HEK293 (cell line): ENCODE measurements around the gene SPDYE4.

Source experiments
- KLF17 ChIP-seq: fragments of 450-650 bp; formaldehyde crosslinking; IDR thresholded peaks from 2 replicates; pipeline ENCODE4 v1.5.1; 2016; ENCODE audit warnings: missing biosample characterization, missing genetic modification characterization
- KLF9 ChIP-seq: fragments of 450-650 bp; formaldehyde crosslinking; IDR thresholded peaks from 2 replicates; pipeline ENCODE4 v1.5.1; 2016; ENCODE audit warnings: missing biosample characterization, missing genetic modification characterization, low read depth
- PATZ1 ChIP-seq: fragments of 450-650 bp; formaldehyde crosslinking; IDR thresholded peaks from 2 replicates; pipeline ENCODE4 v1.5.1; 2016; ENCODE audit warnings: missing biosample characterization, missing genetic modification characterization
- PRDM10 ChIP-seq: fragments of 450-650 bp; formaldehyde crosslinking; IDR thresholded peaks from 2 replicates; pipeline ENCODE4 v1.5.1; 2016; ENCODE audit warnings: missing biosample characterization, missing genetic modification characterization
- SP2 ChIP-seq: fragments of 450-650 bp; formaldehyde crosslinking; IDR thresholded peaks from 2 replicates; pipeline ENCODE4 v1.5.1; 2016; ENCODE audit warnings: missing biosample characterization, missing genetic modification characterization
- WT1 ChIP-seq: fragments of 450-650 bp; formaldehyde crosslinking; IDR thresholded peaks from 2 replicates; pipeline ENCODE4 v1.5.1; 2016; ENCODE audit warnings: missing biosample characterization, missing genetic modification characterization
- ZBTB10 ChIP-seq: fragments of 450-650 bp; formaldehyde crosslinking; IDR thresholded peaks from 2 replicates; pipeline ENCODE4 v1.5.1; 2016; ENCODE audit warnings: missing biosample characterization, missing genetic modification characterization
- ZBTB48 ChIP-seq: fragments of 450-650 bp; formaldehyde crosslinking; IDR thresholded peaks from 2 replicates; pipeline ENCODE4 v1.5.1; 2016; ENCODE audit warnings: missing biosample characterization, missing genetic modification characterization
- ZBTB6 ChIP-seq: fragments of 450-650 bp; formaldehyde crosslinking; IDR thresholded peaks from 2 replicates; pipeline ENCODE4 v1.5.1; 2017; ENCODE audit warnings: missing biosample characterization, missing genetic modification characterization
- ZBTB8A ChIP-seq: fragments of 450-650 bp; formaldehyde crosslinking; IDR thresholded peaks from 2 replicates; pipeline ENCODE4 v1.5.1; 2016; ENCODE audit warnings: missing biosample characterization, missing genetic modification characterization
- ZNF169 ChIP-seq: fragments of 450-650 bp; formaldehyde crosslinking; IDR thresholded peaks from 2 replicates; pipeline ENCODE4 v1.5.1; 2016; ENCODE audit warnings: missing biosample characterization, missing genetic modification characterization
- ZNF19 ChIP-seq: fragments of 450-650 bp; formaldehyde crosslinking; IDR thresholded peaks from 2 replicates; pipeline ENCODE4; 2016; ENCODE audit warnings: missing biosample characterization, missing genetic modification characterization, low read depth
- ZNF433 ChIP-seq: fragments of 450-650 bp; formaldehyde crosslinking; IDR thresholded peaks from 2 replicates; pipeline ENCODE4 v1.5.1; 2016; ENCODE audit warnings: missing biosample characterization, missing genetic modification characterization, low read depth
- ZNF529 ChIP-seq: fragments of 450-650 bp; formaldehyde crosslinking; IDR thresholded peaks from 2 replicates; pipeline ENCODE4 v1.5.1; 2017; ENCODE audit warnings: missing genetic modification characterization, missing biosample characterization; ENCODE audit not compliant: insufficient replicate concordance
- ZNF558 ChIP-seq: fragments of 450-650 bp; formaldehyde crosslinking; IDR thresholded peaks from 2 replicates; pipeline ENCODE4 v1.5.1; 2016; ENCODE audit warnings: missing biosample characterization, missing genetic modification characterization
- ZNF580 ChIP-seq: fragments of 450-650 bp; formaldehyde crosslinking; IDR thresholded peaks from 2 replicates; pipeline ENCODE4 v1.5.1; 2016; ENCODE audit warnings: missing biosample characterization, missing genetic modification characterization
- ZNF600 ChIP-seq: fragments of 450-650 bp; formaldehyde crosslinking; IDR thresholded peaks from 2 replicates; pipeline ENCODE4 v1.5.1; 2016; ENCODE audit warnings: missing biosample characterization, missing genetic modification characterization
- ZNF621 ChIP-seq: fragments of 450-650 bp; formaldehyde crosslinking; IDR thresholded peaks from 2 replicates; pipeline ENCODE4 v1.5.1; 2017; ENCODE audit warnings: missing biosample characterization, missing genetic modification characterization
- ZNF623 ChIP-seq: fragments of 450-650 bp; formaldehyde crosslinking; IDR thresholded peaks from 2 replicates; pipeline ENCODE4 v1.5.1; 2016; ENCODE audit warnings: missing biosample characterization, missing genetic modification characterization
- ZNF629 ChIP-seq: fragments of 450-650 bp; formaldehyde crosslinking; IDR thresholded peaks from 2 replicates; pipeline ENCODE4 v1.5.1; 2017; ENCODE audit warnings: missing biosample characterization, missing genetic modification characterization
- ZNF664 ChIP-seq: fragments of 450-650 bp; formaldehyde crosslinking; IDR thresholded peaks from 2 replicates; pipeline ENCODE4 v1.5.1; 2016; ENCODE audit warnings: missing biosample characterization, missing genetic modification characterization
- ZNF830 ChIP-seq: fragments of 450-650 bp; IDR thresholded peaks from 2 replicates; pipeline ENCODE4 v1.5.0; 2018; ENCODE audit warnings: missing biosample characterization, missing genetic modification characterization, low read depth, mild to moderate bottlenecking, moderate library complexity
- ZNF837 ChIP-seq: fragments of 450-650 bp; formaldehyde crosslinking; IDR thresholded peaks from 2 replicates; pipeline ENCODE4 v1.5.1; 2016; ENCODE audit warnings: missing biosample characterization, missing genetic modification characterization
- ZNF843 ChIP-seq: fragments of 450-650 bp; formaldehyde crosslinking; IDR thresholded peaks from 2 replicates; pipeline ENCODE4 v1.5.1; 2016; ENCODE audit warnings: missing biosample characterization, missing genetic modification characterization
- ZSCAN4 ChIP-seq: fragments of 450-650 bp; formaldehyde crosslinking; IDR thresholded peaks from 2 replicates; pipeline ENCODE4 v1.5.1; 2017; ENCODE audit warnings: missing biosample characterization, missing genetic modification characterization

Gene SPDYE4

GRCh38 chr17:8745586-8746500 lies 12.5 kb downstream of the SPDYE4 start (continued):
- peak; percentile 81 for TF ChIP-seq PRDM10
- peak; percentile 20; the same call in 1 of the 2 replicates for TF ChIP-seq ZBTB48
- 0 out of 2 replicates have a peak, but pooled peaks have one; percentile 11 for TF ChIP-seq ZNF169
- TF ChIP-seq ZNF621 (tag by site-specific recombination) = no peak
- TF ChIP-seq ZSCAN4 (tag by site-specific recombination) = no peak
- TF ChIP-seq ZBTB6 = peak; percentile 51; the same call in 1 of the 2 replicates
- no peak for TF ChIP-seq ZNF529 (tag by site-specific recombination)
- peak; percentile 95 for TF ChIP-seq PATZ1 (tag by site-specific recombination)
- TF ChIP-seq ZBTB8A (tag by site-specific recombination) = peak; percentile 51; the same call in 1 of the 2 replicates
- peak; percentile 79; the same call in 1 of the 2 replicates for TF ChIP-seq ZNF600 (tag by site-specific recombination)
- TF ChIP-seq ZNF837 = no peak
- TF ChIP-seq KLF9 (tag by site-specific recombination) = peak; percentile 96
- no peak for TF ChIP-seq ZNF664 (tag by site-specific recombination)
- no peak for TF ChIP-seq ZNF830 (tag by site-specific recombination)
- TF ChIP-seq ZNF623 (tag by site-specific recombination) = no peak
- peak; percentile 49; the same call in 1 of the 2 replicates for TF ChIP-seq ZBTB10
- TF ChIP-seq ZNF558 (tag by site-specific recombination) = no peak
- peak; percentile 67 for TF ChIP-seq SP2 (tag by site-specific recombination)
- no peak for TF ChIP-seq ZNF19 (tag by site-specific recombination)
- peak; percentile 69 for TF ChIP-seq WT1 (tag by site-specific recombination)
- peak; percentile 82 for TF ChIP-seq KLF17 (tag by site-specific recombination)
- TF ChIP-seq ZNF580 (tag by site-specific recombination) = peak; percentile 45; the same call in 1 of the 2 replicates
- TF ChIP-seq ZNF629 (tag by site-specific recombination) = 0 out of 2 replicates have a peak, but pooled peaks have one; percentile 34
- TF ChIP-seq ZNF843 = 0 out of 2 replicates have a peak, but pooled peaks have one; percentile 16
- no peak for TF ChIP-seq ZNF433 (tag by site-specific recombination)
